Sigmoid colon (tissue), 7 donors: ENCODE measurements around the gene SERPINA12. TPM values are rescaled to one million over a fixed set of nuclear protein-coding genes. Genes with fewer than 3 reads are reported as not detected.

Experiments used
- DNase-seq: peaks from one replicate; pipeline ENCODE4 v3.0.0-alpha.2; 2019
- H3K27ac ChIP-seq, 4 donors: fragments of 200-600 bp; sonication (generic); one replicate each; pipeline ENCODE4 v1.5.1; 2016 to 2019; ENCODE audit warnings: mild to moderate bottlenecking in 1 of 4
- H3K27me3 ChIP-seq, 3 donors: fragments of 200-600 bp; sonication (generic); one replicate each; pipeline ENCODE4 v1.5.1; 2019; ENCODE audit warnings: mild to moderate bottlenecking in 1 of 3
- H3K36me3 ChIP-seq, 4 donors: fragments of 200-600 bp; sonication (generic); one replicate each; pipeline ENCODE4 v1.5.1; 2016 to 2019
- H3K4me1 ChIP-seq, 4 donors: fragments of 200-600 bp; sonication (generic); one replicate each; pipeline ENCODE4 v1.5.1; 2017 to 2019
- H3K4me3 ChIP-seq, 4 donors: fragments of 200-600 bp; sonication (generic); one replicate each; pipeline ENCODE4 v1.5.1; 2017 to 2019; ENCODE audit warnings: mild to moderate bottlenecking in 2 of 4, moderate library complexity in 1 of 4
- H3K9me3 ChIP-seq, 4 donors: fragments of 200-600 bp in 3 of 4; sonication (generic) in 3 of 4; one replicate each; pipeline versions ENCODE4 v1.5.1 to v1.6.1; 2013 to 2019
- EP300 ChIP-seq, 4 donors: sonication (generic); formaldehyde crosslinking; IDR thresholded peaks; one replicate each; pipeline ENCODE4 v1.6.1; 2017; ENCODE audit warnings: antibody characterized with exemption in 4 of 4
- POLR2A ChIP-seq, 2 donors: fragments of 450-650 bp; IDR thresholded peaks; one replicate each; pipeline ENCODE4 v1.6.1; 2016; ENCODE audit warnings: antibody characterized with exemption in 2 of 2, mild to moderate bottlenecking in 2 of 2, moderate library complexity in 2 of 2
- POLR2AphosphoS5 ChIP-seq, 4 donors: sonication (generic); formaldehyde crosslinking; IDR thresholded peaks; one replicate each; pipeline ENCODE4 v1.6.1; 2017; ENCODE audit warnings: antibody characterized with exemption in 4 of 4
- WGBS, 2 donors: extraction: QIAGEN DNeasy Blood & Tissue Kit; methylation state at CpG; one replicate each; pipeline ENCODE4 v1.1.7; 2013; 5-methylcytosine and 5-hydroxymethylcytosine counted together
- intact Hi-C: fragments of 100-400 bp; cut with DNase I; formaldehyde crosslinking; loops from one replicate; pipeline ENCODE4 v1.15.1; 2023
- polyA plus RNA-seq, 3 donors: library from polyadenylated mRNA; stranded (reverse); fragments of 200-250 nt; gene quantifications; one replicate each; pipeline ENCODE4 v1.2.3, GENCODE V29; 2013
- total RNA-seq, 4 donors: library from RNA; depleted of rRNA; stranded (reverse); fragments of >200 nt; gene quantifications; one replicate each; pipeline ENCODE4 v1.1.0, GENCODE V29; 2016
- TF ChIP-seq, protein P1 (sequence below), 4 experiments: fragments of 450-650 bp in 3 of 4; fragments of 200-600 bp in 1 of 4; IDR thresholded peaks; one replicate each; pipeline ENCODE4 v1.5.1; 2016 to 2019; ENCODE audit warnings: antibody characterized with exemption in 4 of 4, mild to moderate bottlenecking in 3 of 4, moderate library complexity in 2 of 4
- donor health status: healthy with polysubstance abuse.
- donor health status: Bipolar disorder and iron deficiency.
- donor health status: healthy.

The SERPINA12 gene
- total and polyA plus RNA-seq, 7 donors: not detected

- DNase-seq: no peak
- peaks cover 0 to 17% (median 7%) of the 10 kb centered on the region in 4 donors for H3K9me3 ChIP-seq
Observed at GRCh38 chr14:94481468-94482131, 27.7 kb downstream of the SERPINA12 start.

GRCh38 chr14:94480809-94481208, 28.5 kb downstream of the SERPINA12 start:
- Histone ChIP-seq H3K9me3 (peaks cover 0 to 17% (median 7%) of the 10 kb centered on the region in 4 donors), H3K27ac (no peak overlapping the region), H3K4me3 (no peak overlapping the region), H3K27me3 (peaks cover 0 to 6% (median 2%) of the 10 kb centered on the region in 3 donors), H3K36me3 (no peaks in the 10 kb centered on the region), H3K4me1 (peaks cover 0 to under 1% (median 0%) of the 10 kb centered on the region in 4 donors)
- 10 to 30% methylated on average over 2 of the region's 2 CpGs for WGBS, 2 donors
- no peak for DNase-seq
- TF ChIP-seq POLR2AphosphoS5 (IDR thresholded peaks at IDR 0.05) (no peak), POLR2A (IDR thresholded peaks at IDR 0.05) (no peak), EP300 (IDR thresholded peaks at IDR 0.05) (no peak)
- TF ChIP-seq, protein P1, sequence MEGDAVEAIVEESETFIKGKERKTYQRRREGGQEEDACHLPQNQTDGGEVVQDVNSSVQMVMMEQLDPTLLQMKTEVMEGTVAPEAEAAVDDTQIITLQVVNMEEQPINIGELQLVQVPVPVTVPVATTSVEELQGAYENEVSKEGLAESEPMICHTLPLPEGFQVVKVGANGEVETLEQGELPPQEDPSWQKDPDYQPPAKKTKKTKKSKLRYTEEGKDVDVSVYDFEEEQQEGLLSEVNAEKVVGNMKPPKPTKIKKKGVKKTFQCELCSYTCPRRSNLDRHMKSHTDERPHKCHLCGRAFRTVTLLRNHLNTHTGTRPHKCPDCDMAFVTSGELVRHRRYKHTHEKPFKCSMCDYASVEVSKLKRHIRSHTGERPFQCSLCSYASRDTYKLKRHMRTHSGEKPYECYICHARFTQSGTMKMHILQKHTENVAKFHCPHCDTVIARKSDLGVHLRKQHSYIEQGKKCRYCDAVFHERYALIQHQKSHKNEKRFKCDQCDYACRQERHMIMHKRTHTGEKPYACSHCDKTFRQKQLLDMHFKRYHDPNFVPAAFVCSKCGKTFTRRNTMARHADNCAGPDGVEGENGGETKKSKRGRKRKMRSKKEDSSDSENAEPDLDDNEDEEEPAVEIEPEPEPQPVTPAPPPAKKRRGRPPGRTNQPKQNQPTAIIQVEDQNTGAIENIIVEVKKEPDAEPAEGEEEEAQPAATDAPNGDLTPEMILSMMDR (IDR thresholded peaks at IDR 0.05): no peak
- intact Hi-C loops: no loop called here

More at GRCh38 chr14:94481468-94482131, 27.7 kb downstream of the SERPINA12 start:
- TF ChIP-seq POLR2A (IDR thresholded peaks at IDR 0.05) (no peak), EP300 (IDR thresholded peaks at IDR 0.05) (no peak), POLR2AphosphoS5 (IDR thresholded peaks at IDR 0.05) (no peak)
- TF ChIP-seq, protein P1 (IDR thresholded peaks at IDR 0.05): no peak
- H3K27me3 ChIP-seq: peaks cover 0 to 12% (median 6%) of the 10 kb centered on the region in 3 donors
- intact Hi-C loops: no loop called here
- no peak overlapping the region for H3K27ac ChIP-seq
- H3K36me3 ChIP-seq: no peaks in the 10 kb centered on the region
- H3K4me3 ChIP-seq: no peak overlapping the region
- H3K4me1 ChIP-seq: peaks cover 0 to 8% (median 7%) of the 10 kb centered on the region in 4 donors
- WGBS, 2 donors: 72 to 81% methylated on average over 5 of the region's 5 CpGs

- intact Hi-C loops: no loop called here
- H3K4me3 ChIP-seq: no peak overlapping the region
- H3K36me3 ChIP-seq: no peaks in the 10 kb centered on the region
- DNase-seq: no peak
- TF ChIP-seq, protein P1 (IDR thresholded peaks at IDR 0.05): no peak
- TF ChIP-seq POLR2AphosphoS5 (IDR thresholded peaks at IDR 0.05): no peak
- TF ChIP-seq EP300 (IDR thresholded peaks at IDR 0.05): no peak
- no peak for TF ChIP-seq POLR2A (IDR thresholded peaks at IDR 0.05)
- peaks cover 0 to 17% (median 7%) of the 10 kb centered on the region in 4 donors for H3K9me3 ChIP-seq
- no peak overlapping the region for H3K27ac ChIP-seq
- no peaks in the 10 kb centered on the region for H3K27me3 ChIP-seq
- H3K4me1 ChIP-seq: no peaks in the 10 kb centered on the region
Observed at GRCh38 chr14:94478420-94478819, 30.8 kb downstream of the SERPINA12 start.

- H3K9me3 ChIP-seq: peaks cover 0 to 17% (median 7%) of the 10 kb centered on the region in 4 donors
- 56 to 76% methylated on average over 2 of the region's 2 CpGs for WGBS, 2 donors
Observed at GRCh38 chr14:94476023-94476422, 33.2 kb downstream of the SERPINA12 start, which contains the start of gene SERPINA9. SERPINA9 (minus strand) TSS chr14:94476197; CDS start chr14:94469840, 6,357 bp downstream.

More at GRCh38 chr14:94476023-94476422, 33.2 kb downstream of the SERPINA12 start, which contains the start of gene SERPINA9:
- H3K4me3 ChIP-seq: no peak within 1 kb of the TSS
- H3K27ac ChIP-seq: no peak within 1 kb of the TSS
- TF ChIP-seq POLR2A (IDR thresholded peaks at IDR 0.05): no peak
- TF ChIP-seq EP300 (IDR thresholded peaks at IDR 0.05): no peak
- TF ChIP-seq POLR2AphosphoS5 (IDR thresholded peaks at IDR 0.05): no peak
- TF ChIP-seq, protein P1 (IDR thresholded peaks at IDR 0.05): no peak
- no peaks in the 10 kb centered on the region for H3K4me1 ChIP-seq
- H3K27me3 ChIP-seq: no peaks in the 10 kb centered on the region
- no peak for DNase-seq
- intact Hi-C loops: no loop called here
- H3K36me3 ChIP-seq: no peaks in the 10 kb centered on the region
